Smooth muscle cell (in vitro differentiated cells): ENCODE data around the gene PSMD13. TPM values are rescaled to one million over a fixed set of nuclear protein-coding genes. Genes with fewer than 3 reads are reported as not detected.

Experiments used
- DNase-seq: peaks from one replicate; lab custom pipeline; 2025; ENCODE audit not compliant: unreplicated experiment; lab: John Stamatoyannopoulos, UW
- H2AFZ ChIP-seq: fragments of 200-600 bp; sonication (generic); 2 replicates; pipeline ENCODE4 v1.6.0; 2016; ENCODE audit warnings: antibody characterized with exemption, low read depth, mild to moderate bottlenecking
- H3F3A ChIP-seq: fragments of 200-600 bp; sonication (generic); 2 replicates; pipeline ENCODE4 v1.6.0; 2017; ENCODE audit warnings: antibody characterized with exemption, low read depth
- H3K27ac ChIP-seq: fragments of 200-600 bp; sonication (generic); 2 replicates; pipeline ENCODE4 v1.5.1; 2016; ENCODE audit warnings: low read depth, mild to moderate bottlenecking
- H3K27me3 ChIP-seq: fragments of 200-600 bp; sonication (generic); 2 replicates; pipeline ENCODE4 v1.6.1; 2016; ENCODE audit warnings: low read depth, mild to moderate bottlenecking
- H3K36me3 ChIP-seq: fragments of 200-600 bp; sonication (generic); 2 replicates; pipeline ENCODE4 v1.5.1; 2016; ENCODE audit warnings: low read depth
- H3K4me1 ChIP-seq: fragments of 200-600 bp; sonication (generic); 2 replicates; pipeline ENCODE4 v1.5.1; 2016; ENCODE audit warnings: low read depth
- H3K4me2 ChIP-seq: fragments of 200-600 bp; sonication (generic); 2 replicates; pipeline ENCODE4 v1.6.0; 2016; ENCODE audit warnings: mild to moderate bottlenecking
- H3K4me3 ChIP-seq: fragments of 200-600 bp; sonication (generic); 2 replicates; pipeline ENCODE4 v1.5.1; 2016; ENCODE audit warnings: mild to moderate bottlenecking
- H3K79me2 ChIP-seq: fragments of 200-600 bp; sonication (generic); 2 replicates; pipeline ENCODE4 v1.6.0; 2016; ENCODE audit warnings: low read depth, mild to moderate bottlenecking
- H3K9ac ChIP-seq: fragments of 200-600 bp; sonication (generic); 2 replicates; pipeline ENCODE4 v1.6.0; 2016; ENCODE audit warnings: low read depth
- H3K9me3 ChIP-seq: fragments of 200-600 bp; sonication (generic); replicated peaks from 2 replicates; pipeline ENCODE4 v1.5.1; 2016; ENCODE audit warnings: low read depth
- H4K20me1 ChIP-seq: fragments of 200-600 bp; sonication (generic); 2 replicates; pipeline ENCODE4 v1.6.0; 2016; ENCODE audit warnings: low read depth
- CTCF ChIP-seq: fragments of 200-600 bp; sonication (generic); IDR thresholded peaks from 2 replicates; pipeline ENCODE4 v1.5.1; 2017; ENCODE audit warnings: borderline replicate concordance, mild to moderate bottlenecking, antibody characterized with exemption; ENCODE audit not compliant: insufficient read depth, poor library complexity, severe bottlenecking
- WGBS: methylation state at CpG from one replicate; pipeline ENCODE4 v1.1.7; 2016; ENCODE audit warnings: low lambda C conversion rate; 5-methylcytosine and 5-hydroxymethylcytosine counted together
- polyA plus RNA-seq: library from polyadenylated mRNA; unstranded; fragments of >200 nt; fragmentation: Nextera tagmentation; extraction: Ambion mirVana; gene quantifications from 2 replicates; pipeline ENCODE4 v1.2.1, GENCODE V29; 2016
- total RNA-seq: library from RNA; depleted of rRNA; stranded (reverse); fragments of >200 nt; gene quantifications from 2 replicates; pipeline ENCODE4 v1.2.3, GENCODE V29; 2014

The PSMD13 gene
- total and polyA plus RNA-seq, 2 experiments from 2014 or later = 77.4 to 200 TPM

GRCh38 chr11:290621-291231, 54.0 kb downstream of the PSMD13 start:
- no peak for DNase-seq
- H3K9ac ChIP-seq = no peak overlapping the region
- H3F3A ChIP-seq = no peaks in the 10 kb centered on the region
- H4K20me1 ChIP-seq = no peaks in the 10 kb centered on the region
- no peaks in the 10 kb centered on the region for H3K36me3 ChIP-seq
- no peak for TF ChIP-seq CTCF
- H3K4me3 ChIP-seq = no peak overlapping the region
- H3K4me1 ChIP-seq = peaks cover 10% of the 10 kb centered on the region
- no peaks in the 10 kb centered on the region for H3K27me3 ChIP-seq
- 87% methylated on average over 13 of the region's 13 CpGs for WGBS
- no peak overlapping the region for H2AFZ ChIP-seq
- peak overlapping the region; percentile 98 for H3K4me2 ChIP-seq
- no peaks in the 10 kb centered on the region for H3K79me2 ChIP-seq
- no peaks in the 10 kb centered on the region for H3K9me3 ChIP-seq
- H3K27ac ChIP-seq = no peak overlapping the region

GRCh38 chr11:291281-292210, 54.8 kb downstream of the PSMD13 start:
- no peak overlapping the region for H3K27ac ChIP-seq
- peaks cover 10% of the 10 kb centered on the region for H3K4me1 ChIP-seq
- no peak overlapping the region for H3K4me2 ChIP-seq
- H3K79me2 ChIP-seq = no peaks in the 10 kb centered on the region
- H3F3A ChIP-seq = no peaks in the 10 kb centered on the region
- H3K9me3 ChIP-seq = no peaks in the 10 kb centered on the region
- H3K9ac ChIP-seq = no peak overlapping the region
- no peaks in the 10 kb centered on the region for H3K27me3 ChIP-seq
- H2AFZ ChIP-seq = no peak overlapping the region
- no peak for TF ChIP-seq CTCF
- no peaks in the 10 kb centered on the region for H4K20me1 ChIP-seq
- 79% methylated on average over 41 of the region's 44 CpGs for WGBS
- no peaks in the 10 kb centered on the region for H3K36me3 ChIP-seq
- no peak for DNase-seq
- H3K4me3 ChIP-seq = no peak overlapping the region

GRCh38 chr11:292211-293121, 55.7 kb downstream of the PSMD13 start:
- TF ChIP-seq CTCF = no peak
- no peaks in the 10 kb centered on the region for H3K27me3 ChIP-seq
- H3F3A ChIP-seq = no peaks in the 10 kb centered on the region
- no peaks in the 10 kb centered on the region for H4K20me1 ChIP-seq
- H3K4me1 ChIP-seq = peaks cover 10% of the 10 kb centered on the region
- H3K4me3 ChIP-seq = no peak overlapping the region
- no peak overlapping the region for H3K4me2 ChIP-seq
- H3K36me3 ChIP-seq = no peaks in the 10 kb centered on the region
- no peak overlapping the region for H3K27ac ChIP-seq
- no peak for DNase-seq
- no peak overlapping the region for H2AFZ ChIP-seq
- no peaks in the 10 kb centered on the region for H3K9me3 ChIP-seq
- WGBS = 98% methylated on average over 26 of the region's 29 CpGs
- H3K79me2 ChIP-seq = no peaks in the 10 kb centered on the region
- no peak overlapping the region for H3K9ac ChIP-seq
